Measurements from ENCODE around the gene NFIC. TPM values are rescaled to one million over a fixed set of nuclear protein-coding genes. Genes with fewer than 3 reads are reported as not detected.

The NFIC gene
- polyA plus RNA-seq, 1 donor from 2014 or later: 0.24 TPM

- no peak overlapping the region for H2AFZ ChIP-seq (ENCODE audit: low read depth, low read length)
- no peaks in the 10 kb centered on the region for H4K20me1 ChIP-seq (ENCODE audit: insufficient read depth)
- no peak overlapping the region for H3K4me3 ChIP-seq (ENCODE audit: low read length)
- no peaks in the 10 kb centered on the region for H3F3A ChIP-seq (ENCODE audit: insufficient read depth, low read length, poor library complexity, severe bottlenecking)
- H3K9ac ChIP-seq (ENCODE audit: low read length): no peak overlapping the region
- H3K27ac ChIP-seq (ENCODE audit: low read length): no peak overlapping the region
- no peaks in the 10 kb centered on the region for H3K79me2 ChIP-seq (replicated peaks; ENCODE audit: insufficient read depth, low read length)
- TF ChIP-seq TAF1 (IDR thresholded peaks at IDR 0.05; ENCODE audit: low read depth): no peak
- TF ChIP-seq POLR2AphosphoS5 (IDR thresholded peaks at IDR 0.05): no peak
- TF ChIP-seq EP300 (conservative IDR thresholded peaks at IDR 0.05; ENCODE audit: poor library complexity, severe bottlenecking): no peak
- no peak for TF ChIP-seq REST (IDR thresholded peaks at IDR 0.05; ENCODE audit: borderline replicate concordance)
- no peak for TF ChIP-seq MXI1 (conservative IDR thresholded peaks at IDR 0.05; ENCODE audit: poor library complexity, severe bottlenecking)
- TF ChIP-seq CTCF (IDR thresholded peaks at IDR 0.05; ENCODE audit: poor library complexity, severe bottlenecking): no peak
- TF ChIP-seq RAD21 (conservative IDR thresholded peaks at IDR 0.05): no peak
- TF ChIP-seq EZH2 (IDR thresholded peaks at IDR 0.05; ENCODE audit: borderline replicate concordance, insufficient read depth, low read length, poor library complexity, severe bottlenecking): no peak
- no peak for TF ChIP-seq SMC3 (conservative IDR thresholded peaks at IDR 0.05; ENCODE audit: poor library complexity)
- no peak overlapping the region for H3K4me2 ChIP-seq (ENCODE audit: low read length)
- no peaks in the 10 kb centered on the region for H3K9me2 ChIP-seq (ENCODE audit: insufficient read depth, low read length)
- no peaks in the 10 kb centered on the region for H3K27me3 ChIP-seq (ENCODE audit: insufficient read depth, low read depth, low read length)
- H3K9me3 ChIP-seq (ENCODE audit: low read length): no peaks in the 10 kb centered on the region
- no peaks in the 10 kb centered on the region for H3K36me3 ChIP-seq (ENCODE audit: insufficient read depth, low read length)
These were observed 34.8 kb downstream of the NFIC start for GRCh38 chr19:3401004-3401768.

- H3K4me2 ChIP-seq (ENCODE audit: low read length): no peak overlapping the region
- no peak overlapping the region for H3K9ac ChIP-seq (ENCODE audit: low read length)
- H3K27me3 ChIP-seq (ENCODE audit: insufficient read depth, low read depth, low read length): no peaks in the 10 kb centered on the region
- no peaks in the 10 kb centered on the region for H3F3A ChIP-seq (ENCODE audit: insufficient read depth, low read length, poor library complexity, severe bottlenecking)
- H4K20me1 ChIP-seq (ENCODE audit: insufficient read depth): no peaks in the 10 kb centered on the region
- H3K27ac ChIP-seq (ENCODE audit: low read length): no peak overlapping the region
- no peak overlapping the region for H2AFZ ChIP-seq (ENCODE audit: low read depth, low read length)
- H3K4me3 ChIP-seq (ENCODE audit: low read length): no peak overlapping the region
- no peaks in the 10 kb centered on the region for H3K9me3 ChIP-seq (ENCODE audit: low read length)
- no peaks in the 10 kb centered on the region for H3K9me2 ChIP-seq (ENCODE audit: insufficient read depth, low read length)
- H3K36me3 ChIP-seq (ENCODE audit: insufficient read depth, low read length): no peaks in the 10 kb centered on the region
- TF ChIP-seq CTCF (IDR thresholded peaks at IDR 0.05; ENCODE audit: poor library complexity, severe bottlenecking) (no peak), EZH2 (IDR thresholded peaks at IDR 0.05; ENCODE audit: borderline replicate concordance, insufficient read depth, low read length, poor library complexity, severe bottlenecking) (no peak)
- no peaks in the 10 kb centered on the region for H3K79me2 ChIP-seq (replicated peaks; ENCODE audit: insufficient read depth, low read length)
These were observed 36.5 kb downstream of the NFIC start for GRCh38 chr19:3402631-3403443.
